ENCODE results near the gene LIN54. TPM values are rescaled to one million over a fixed set of nuclear protein-coding genes. Genes with fewer than 3 reads are reported as not detected.

LIN54 gene
- total and polyA plus RNA-seq, 2 of the 13 experiments (the other 11 are each of a cell fraction or from before 2014, with no cell fraction given) = 25.2 to 32.9 TPM

DNA sequence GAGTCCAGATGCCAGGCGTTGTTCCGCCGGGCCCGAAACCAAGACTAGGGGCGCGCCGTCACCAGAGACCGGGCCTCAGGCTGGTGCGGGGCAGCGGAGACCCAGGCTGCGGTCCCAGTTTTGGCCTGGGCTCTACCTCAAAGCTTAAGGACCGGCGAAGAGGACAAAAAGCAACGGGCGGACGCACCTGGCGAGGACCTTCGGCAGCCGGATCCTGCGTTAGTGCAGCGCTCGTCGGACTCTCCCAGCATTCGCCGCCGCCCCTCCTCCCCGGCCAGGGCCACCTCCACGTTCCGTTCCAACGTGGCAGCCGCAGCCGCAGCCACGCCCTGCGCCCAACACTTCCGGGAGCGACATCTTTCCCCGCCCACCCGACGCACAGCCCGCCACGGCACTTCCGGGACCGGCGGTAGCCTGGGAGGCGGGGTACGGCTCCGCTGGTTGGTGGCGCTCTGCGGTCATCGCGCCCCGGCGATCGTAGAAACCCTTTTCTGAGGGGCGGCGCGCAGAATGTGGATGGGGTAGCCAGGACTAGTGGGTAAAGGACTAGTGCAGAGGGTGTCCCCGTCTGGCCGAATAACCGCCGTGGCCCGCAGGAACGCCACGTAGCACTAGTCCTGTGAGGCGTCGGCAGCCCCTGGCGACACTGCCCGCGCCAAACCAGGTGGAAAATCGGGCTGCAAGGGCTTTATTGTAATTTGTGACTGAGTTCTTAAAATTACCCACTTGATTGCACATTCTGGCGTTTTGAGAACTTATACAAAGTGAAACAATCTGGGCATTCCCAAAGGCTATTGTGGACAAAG, 119.5 kb downstream of the LIN54 start, which contains the start of gene SEC31A (continued):
- TF ChIP-seq, protein P1, sequence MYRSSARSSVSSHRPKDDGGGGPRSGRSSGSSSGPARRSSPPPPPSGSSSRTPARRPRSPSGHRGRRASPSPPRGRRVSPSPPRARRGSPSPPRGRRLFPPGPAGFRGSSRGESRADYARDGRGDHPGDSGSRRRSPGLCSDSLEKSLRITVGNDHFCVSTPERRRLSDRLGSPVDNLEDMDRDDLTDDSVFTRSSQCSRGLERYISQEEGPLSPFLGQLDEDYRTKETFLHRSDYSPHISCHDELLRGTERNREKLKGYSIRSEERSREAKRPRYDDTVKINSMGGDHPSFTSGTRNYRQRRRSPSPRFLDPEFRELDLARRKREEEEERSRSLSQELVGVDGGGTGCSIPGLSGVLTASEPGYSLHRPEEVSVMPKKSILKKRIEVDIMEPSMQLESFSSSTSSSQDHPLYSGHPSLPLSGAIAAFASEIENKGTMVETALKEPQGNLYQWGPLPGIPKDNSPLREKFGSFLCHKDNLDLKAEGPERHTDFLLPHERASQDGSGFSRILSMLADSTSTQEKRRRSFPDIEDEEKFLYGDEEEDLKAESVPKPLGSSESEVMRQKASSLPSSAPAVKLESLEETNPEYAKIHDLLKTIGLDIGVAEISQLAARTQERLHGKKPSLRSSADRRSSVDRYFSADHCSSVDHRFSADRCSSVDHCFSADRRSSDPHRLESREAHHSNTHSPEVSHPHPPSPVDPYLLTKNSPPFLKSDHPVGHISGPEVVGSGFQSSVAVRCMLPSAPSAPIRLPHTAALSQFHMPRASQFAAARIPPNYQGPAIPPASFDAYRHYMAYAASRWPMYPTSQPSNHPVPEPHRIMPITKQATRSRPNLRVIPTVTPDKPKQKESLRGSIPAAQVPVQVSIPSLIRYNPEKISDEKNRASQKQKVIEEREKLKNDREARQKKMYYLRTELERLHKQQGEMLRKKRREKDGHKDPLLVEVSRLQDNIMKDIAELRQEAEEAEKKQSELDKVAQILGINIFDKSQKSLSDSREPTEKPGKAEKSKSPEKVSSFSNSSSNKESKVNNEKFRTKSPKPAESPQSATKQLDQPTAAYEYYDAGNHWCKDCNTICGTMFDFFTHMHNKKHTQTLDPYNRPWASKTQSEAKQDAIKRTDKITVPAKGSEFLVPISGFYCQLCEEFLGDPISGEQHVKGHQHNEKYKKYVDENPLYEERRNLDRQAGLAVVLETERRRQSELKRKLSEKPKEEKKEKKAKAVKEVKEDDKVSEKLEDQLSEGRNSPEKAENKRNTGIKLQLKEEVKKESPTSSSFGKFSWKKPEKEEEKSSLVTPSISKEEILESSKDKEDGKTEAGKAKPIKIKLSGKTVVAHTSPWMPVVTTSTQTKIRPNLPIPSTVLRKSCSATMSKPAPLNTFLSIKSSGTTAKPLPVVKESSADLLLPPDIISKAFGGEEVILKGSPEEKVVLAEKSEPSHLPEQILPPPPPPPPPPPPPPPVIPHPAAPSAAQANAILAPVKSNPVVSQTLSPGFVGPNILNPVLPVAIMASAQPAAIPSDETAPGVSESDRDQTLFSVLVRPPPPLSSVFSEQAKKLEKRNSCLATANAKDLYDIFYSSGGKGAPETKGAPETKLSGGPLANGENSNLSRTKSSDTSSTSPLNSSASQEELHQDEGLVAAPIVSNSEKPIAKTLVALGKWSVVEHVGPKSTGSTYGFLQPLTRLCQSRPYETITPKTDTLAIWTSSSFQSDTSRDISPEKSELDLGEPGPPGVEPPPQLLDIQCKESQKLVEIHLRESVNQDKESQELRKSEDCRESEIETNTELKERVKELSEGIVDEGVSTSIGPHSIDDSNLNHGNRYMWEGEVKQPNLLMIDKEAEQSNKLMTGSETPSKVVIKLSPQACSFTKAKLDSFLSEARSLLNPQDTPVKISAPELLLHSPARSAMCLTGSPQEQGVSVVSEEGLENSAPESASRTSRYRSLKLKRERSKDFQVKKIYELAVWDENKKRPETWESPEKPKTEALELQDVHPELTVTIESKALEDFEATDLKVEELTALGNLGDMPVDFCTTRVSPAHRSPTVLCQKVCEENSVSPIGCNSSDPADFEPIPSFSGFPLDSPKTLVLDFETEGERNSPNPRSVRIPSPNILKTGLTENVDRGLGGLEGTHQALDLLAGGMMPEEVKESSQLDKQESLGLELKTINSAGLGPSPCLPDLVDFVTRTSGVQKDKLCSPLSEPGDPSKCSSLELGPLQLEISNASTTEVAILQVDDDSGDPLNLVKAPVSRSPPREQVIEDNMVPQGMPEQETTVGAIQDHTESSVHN (CRISPR knock-in tag; IDR thresholded peaks at IDR 0.05) = peak; percentile 70
- TF ChIP-seq ELF4 (CRISPR knock-in tag; IDR thresholded peaks at IDR 0.05; ENCODE audit: borderline replicate concordance) = peak; percentile 94
- TF ChIP-seq ZNF549 (CRISPR knock-in tag; IDR thresholded peaks at IDR 0.05) = no peak
- TF ChIP-seq PPARG (CRISPR knock-in tag; conservative IDR thresholded peaks at IDR 0.05) = peak; percentile 11; the same call in 1 of the 2 replicates
- TF ChIP-seq HMG20B (CRISPR knock-in tag; conservative IDR thresholded peaks at IDR 0.05) = 0 out of 2 replicates have a peak, but pooled peaks have one; percentile 3
- no peak for TF ChIP-seq TSC22D2 (CRISPR knock-in tag; IDR thresholded peaks at IDR 0.05; ENCODE audit: borderline replicate concordance)
- TF ChIP-seq MZF1 (CRISPR knock-in tag; IDR thresholded peaks at IDR 0.05; ENCODE audit: borderline replicate concordance) = 0 out of 2 replicates have a peak, but pooled peaks have one; percentile 67
- TF ChIP-seq ZBTB25 (CRISPR knock-in tag; IDR thresholded peaks at IDR 0.05) = peak; percentile 83; the same call in 1 of the 2 replicates
- peak; percentile 98 for TF ChIP-seq IRF9 (CRISPR knock-in tag; IDR thresholded peaks at IDR 0.05; ENCODE audit: borderline replicate concordance)
- TF ChIP-seq MBD4 (IDR thresholded peaks at IDR 0.05; ENCODE audit: borderline replicate concordance, low read length) = no peak
- TF ChIP-seq CREM (IDR thresholded peaks at IDR 0.05) = peak; percentile 82
- TF ChIP-seq CREM (CRISPR knock-in tag; IDR thresholded peaks at IDR 0.05) = no peak
- peak; percentile 89 for TF ChIP-seq PHF5A (CRISPR knock-in tag; IDR thresholded peaks at IDR 0.05; ENCODE audit: low read depth, unreplicated experiment)
- TF ChIP-seq ZFP36L1 (CRISPR knock-in tag; IDR thresholded peaks at IDR 0.05) = peak; percentile 92
